Measurements from ENCODE around the gene TRIP13. TPM values are rescaled to one million over a fixed set of nuclear protein-coding genes. Genes with fewer than 3 reads are reported as not detected.

The TRIP13 gene
- total and polyA plus RNA-seq, 2 of the 13 experiments (the other 11 are each of a cell fraction or from before 2014, with no cell fraction given), result 13.5 to 33.0 TPM

DNA sequence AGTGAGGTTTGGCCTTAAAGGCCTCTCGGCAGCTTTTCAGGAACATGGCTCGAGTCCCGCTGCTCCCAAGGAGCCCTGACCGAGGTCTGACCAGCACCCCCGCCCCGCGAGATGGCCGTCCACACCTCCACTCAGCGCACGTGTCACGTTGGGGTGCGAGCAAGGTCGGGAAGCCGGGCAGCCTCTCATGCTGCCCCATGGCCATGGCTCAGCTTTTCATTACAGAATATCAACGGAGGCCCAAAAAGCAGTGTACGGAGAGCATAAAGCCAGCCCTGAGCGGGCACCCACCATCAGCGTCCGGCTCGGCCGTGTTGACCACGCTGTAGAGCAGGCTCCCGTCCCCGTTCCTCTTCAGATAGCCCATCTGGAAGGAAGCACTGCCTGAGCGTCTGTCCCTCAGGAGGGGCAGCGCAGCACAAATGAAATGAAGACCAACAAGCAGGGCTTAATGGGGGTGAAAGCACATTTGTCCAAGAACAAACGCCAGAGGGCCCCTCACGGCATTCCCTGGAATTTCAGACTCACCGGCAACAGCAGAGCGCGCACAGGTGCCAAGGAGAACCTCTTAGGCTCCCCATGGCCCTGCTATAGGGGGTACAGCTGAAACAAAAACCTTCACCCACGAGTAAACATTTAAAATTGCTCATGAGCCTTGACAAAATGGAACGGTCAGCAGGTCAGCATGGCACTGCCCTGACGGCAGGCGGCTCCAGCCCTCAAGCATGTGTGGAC lies 11.7 kb upstream of the TRIP13 start:
- intact Hi-C loops (cut with micrococcal nuclease; ENCODE audit: unreplicated experiment), result no loop called here
- Histone ChIP-seq H3K4me1 (ENCODE audit: insufficient read depth, low read length) (no peaks in the 10 kb centered on the region), H3K9me3 (ENCODE audit: low read length) (no peaks in the 10 kb centered on the region), H3K79me2 (ENCODE audit: insufficient read depth, low read length) (peaks cover 8% of the 10 kb centered on the region), H3K4me2 (ENCODE audit: low read depth, low read length) (no peak overlapping the region), H3K27me3 (ENCODE audit: control insufficient read depth in 1 of 2, insufficient read depth in 2 of 2, low read length in 2 of 2) (no peaks in the 10 kb centered on the region), H3K9ac (ENCODE audit: insufficient read depth, low read depth, low read length) (no peak overlapping the region), H3K36me3 (replicated peaks in 1 of 2; ENCODE audit: control insufficient read depth in 1 of 2, insufficient read depth in 2 of 2, low read length in 2 of 2) (peaks cover 26 to 73% of the 10 kb centered on the region in 2 experiments), H4K20me1 (ENCODE audit: insufficient read depth, low read length) (0 out of 2 replicates have a peak, but pooled peaks cover 2% of the 10 kb centered on the region), H2AFZ (ENCODE audit: low read length) (no peak overlapping the region), H3K27ac (ENCODE audit: extremely low read length, insufficient read depth, low read length) (no peak overlapping the region), H3K4me3 (replicated peaks in 1 of 3; ENCODE audit: insufficient read depth in 1 of 3, low read depth in 2 of 3, low read length in 3 of 3) (no peak overlapping the region)
- TF ChIP-seq BCL6 (CRISPR knock-in tag; IDR thresholded peaks at IDR 0.05), result no peak
- 0 out of 2 replicates have a peak, but pooled peaks have one; percentile 14 for TF ChIP-seq RBFOX2 (IDR thresholded peaks at IDR 0.05; ENCODE audit: low read depth, low read length)
- TF ChIP-seq ARID2 (CRISPR knock-in tag; IDR thresholded peaks at IDR 0.05; ENCODE audit: borderline replicate concordance), result no peak
- BruUV-seq (replicated peaks), result no TSS peak
- in situ Hi-C loops (cut with HindIII; ENCODE audit: extremely low pct_ligation_motif_present, low pct_unique_long_range_greater_than_20kb), result no loop called here
- over 99% methylated on average over 29 of the region's 35 CpGs for WGBS (ENCODE audit: low lambda C conversion rate)
- no peak for FAIRE-seq
- no peak for ATAC-seq
- POLR2A ChIA-PET, result no interaction called here
- DNase-seq (ENCODE audit: low spot score), result no peak
- CTCF ChIA-PET (ENCODE audit: low intra/inter-chr PET ratio, low total read pairs), result no interaction called here

DNA sequence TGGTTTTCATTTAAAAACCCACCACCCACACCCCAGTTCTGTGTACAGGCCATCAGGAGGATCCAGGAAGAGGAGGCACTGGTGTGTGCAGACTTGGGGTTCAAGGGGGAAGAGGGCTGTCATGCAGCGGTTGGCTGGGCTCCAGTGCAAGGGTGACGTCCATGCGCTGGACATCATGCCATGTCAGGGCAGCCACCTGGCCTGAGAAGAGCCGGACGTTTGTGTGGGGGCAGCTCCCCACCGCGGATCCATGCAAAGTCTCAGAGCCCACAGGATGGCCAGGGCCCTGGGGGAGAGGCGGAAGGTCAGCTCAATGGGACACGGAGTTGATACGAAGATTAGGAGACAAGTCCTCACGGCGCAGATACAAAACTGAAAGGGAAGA lies 11.1 kb upstream of the TRIP13 start:
- Histone ChIP-seq H3K9me3 (ENCODE audit: low read length) (no peaks in the 10 kb centered on the region), H3K79me2 (ENCODE audit: insufficient read depth, low read length) (peaks cover 8% of the 10 kb centered on the region), H3K9ac (ENCODE audit: insufficient read depth, low read depth, low read length) (no peak overlapping the region), H3K4me1 (ENCODE audit: insufficient read depth, low read length) (no peaks in the 10 kb centered on the region), H2AFZ (ENCODE audit: low read length) (no peak overlapping the region), H3K27me3 (ENCODE audit: control insufficient read depth in 1 of 2, insufficient read depth in 2 of 2, low read length in 2 of 2) (no peaks in the 10 kb centered on the region), H3K27ac (ENCODE audit: extremely low read length, insufficient read depth, low read length) (no peak overlapping the region), H4K20me1 (ENCODE audit: insufficient read depth, low read length) (0 out of 2 replicates have a peak, but pooled peaks cover 2% of the 10 kb centered on the region), H3K4me3 (replicated peaks in 1 of 3; ENCODE audit: insufficient read depth in 1 of 3, low read depth in 2 of 3, low read length in 3 of 3) (no peak overlapping the region), H3K36me3 (replicated peaks in 1 of 2; ENCODE audit: control insufficient read depth in 1 of 2, insufficient read depth in 2 of 2, low read length in 2 of 2) (peaks cover 27 to 73% of the 10 kb centered on the region in 2 experiments), H3K4me2 (ENCODE audit: low read depth, low read length) (no peak overlapping the region)
- POLR2A ChIA-PET, result no interaction called here
- in situ Hi-C loops (cut with HindIII; ENCODE audit: extremely low pct_ligation_motif_present, low pct_unique_long_range_greater_than_20kb) (no loop called here), intact Hi-C loops (cut with micrococcal nuclease; ENCODE audit: unreplicated experiment) (no loop called here)
- DNase-seq (ENCODE audit: low spot score) (no peak), ATAC-seq (no peak), FAIRE-seq (no peak)
- TF ChIP-seq ASH2L (IDR thresholded peaks at IDR 0.05; ENCODE audit: insufficient read length, low read depth, low read length) (no peak), ERF (CRISPR knock-in tag; IDR thresholded peaks at IDR 0.05) (no peak), PRMT3 (CRISPR knock-in tag; IDR thresholded peaks at IDR 0.05; ENCODE audit: borderline replicate concordance, low read depth) (no peak), ZNF234 (CRISPR knock-in tag; conservative IDR thresholded peaks at IDR 0.05) (no peak), ZNF678 (CRISPR knock-in tag; IDR thresholded peaks at IDR 0.05) (no peak)
- TF ChIP-seq, protein P1, sequence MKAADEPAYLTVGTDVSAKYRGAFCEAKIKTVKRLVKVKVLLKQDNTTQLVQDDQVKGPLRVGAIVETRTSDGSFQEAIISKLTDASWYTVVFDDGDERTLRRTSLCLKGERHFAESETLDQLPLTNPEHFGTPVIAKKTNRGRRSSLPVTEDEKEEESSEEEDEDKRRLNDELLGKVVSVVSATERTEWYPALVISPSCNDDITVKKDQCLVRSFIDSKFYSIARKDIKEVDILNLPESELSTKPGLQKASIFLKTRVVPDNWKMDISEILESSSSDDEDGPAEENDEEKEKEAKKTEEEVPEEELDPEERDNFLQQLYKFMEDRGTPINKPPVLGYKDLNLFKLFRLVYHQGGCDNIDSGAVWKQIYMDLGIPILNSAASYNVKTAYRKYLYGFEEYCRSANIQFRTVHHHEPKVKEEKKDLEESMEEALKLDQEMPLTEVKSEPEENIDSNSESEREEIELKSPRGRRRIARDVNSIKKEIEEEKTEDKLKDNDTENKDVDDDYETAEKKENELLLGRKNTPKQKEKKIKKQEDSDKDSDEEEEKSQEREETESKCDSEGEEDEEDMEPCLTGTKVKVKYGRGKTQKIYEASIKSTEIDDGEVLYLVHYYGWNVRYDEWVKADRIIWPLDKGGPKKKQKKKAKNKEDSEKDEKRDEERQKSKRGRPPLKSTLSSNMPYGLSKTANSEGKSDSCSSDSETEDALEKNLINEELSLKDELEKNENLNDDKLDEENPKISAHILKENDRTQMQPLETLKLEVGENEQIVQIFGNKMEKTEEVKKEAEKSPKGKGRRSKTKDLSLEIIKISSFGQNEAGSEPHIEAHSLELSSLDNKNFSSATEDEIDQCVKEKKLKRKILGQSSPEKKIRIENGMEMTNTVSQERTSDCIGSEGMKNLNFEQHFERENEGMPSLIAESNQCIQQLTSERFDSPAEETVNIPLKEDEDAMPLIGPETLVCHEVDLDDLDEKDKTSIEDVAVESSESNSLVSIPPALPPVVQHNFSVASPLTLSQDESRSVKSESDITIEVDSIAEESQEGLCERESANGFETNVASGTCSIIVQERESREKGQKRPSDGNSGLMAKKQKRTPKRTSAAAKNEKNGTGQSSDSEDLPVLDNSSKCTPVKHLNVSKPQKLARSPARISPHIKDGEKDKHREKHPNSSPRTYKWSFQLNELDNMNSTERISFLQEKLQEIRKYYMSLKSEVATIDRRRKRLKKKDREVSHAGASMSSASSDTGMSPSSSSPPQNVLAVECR (CRISPR knock-in tag; IDR thresholded peaks at IDR 0.05; ENCODE audit: borderline replicate concordance), result no peak
- no TSS peak for BruUV-seq (replicated peaks)
- CTCF ChIA-PET (ENCODE audit: low intra/inter-chr PET ratio, low total read pairs), result no interaction called here
- WGBS (ENCODE audit: low lambda C conversion rate), result 99% methylated on average over 12 of the region's 12 CpGs

Data from HepG2 (cell line).